ENCODE results near the gene HTR3A.

Gene HTR3A

DNA sequence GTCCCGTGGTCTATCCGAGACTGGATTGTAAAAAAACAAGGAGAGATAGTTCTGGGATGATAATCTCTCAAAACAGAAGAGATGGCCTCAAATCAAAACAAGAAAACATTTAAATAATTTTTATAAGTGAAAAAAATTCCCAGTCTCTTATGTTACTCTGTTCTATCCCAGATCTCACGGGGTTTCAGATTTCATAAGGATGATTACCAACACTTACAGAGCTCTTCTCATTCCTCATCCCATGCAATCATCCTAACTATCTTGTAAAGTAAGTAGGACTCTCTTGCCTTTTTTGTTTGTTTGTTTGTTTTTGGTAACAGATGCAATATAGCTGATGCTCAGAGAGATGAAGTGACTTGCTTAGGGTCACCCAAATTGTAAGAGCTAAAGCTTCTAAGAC lies 64.6 kb downstream of the HTR3A start:
- TF ChIP-seq, protein P1, sequence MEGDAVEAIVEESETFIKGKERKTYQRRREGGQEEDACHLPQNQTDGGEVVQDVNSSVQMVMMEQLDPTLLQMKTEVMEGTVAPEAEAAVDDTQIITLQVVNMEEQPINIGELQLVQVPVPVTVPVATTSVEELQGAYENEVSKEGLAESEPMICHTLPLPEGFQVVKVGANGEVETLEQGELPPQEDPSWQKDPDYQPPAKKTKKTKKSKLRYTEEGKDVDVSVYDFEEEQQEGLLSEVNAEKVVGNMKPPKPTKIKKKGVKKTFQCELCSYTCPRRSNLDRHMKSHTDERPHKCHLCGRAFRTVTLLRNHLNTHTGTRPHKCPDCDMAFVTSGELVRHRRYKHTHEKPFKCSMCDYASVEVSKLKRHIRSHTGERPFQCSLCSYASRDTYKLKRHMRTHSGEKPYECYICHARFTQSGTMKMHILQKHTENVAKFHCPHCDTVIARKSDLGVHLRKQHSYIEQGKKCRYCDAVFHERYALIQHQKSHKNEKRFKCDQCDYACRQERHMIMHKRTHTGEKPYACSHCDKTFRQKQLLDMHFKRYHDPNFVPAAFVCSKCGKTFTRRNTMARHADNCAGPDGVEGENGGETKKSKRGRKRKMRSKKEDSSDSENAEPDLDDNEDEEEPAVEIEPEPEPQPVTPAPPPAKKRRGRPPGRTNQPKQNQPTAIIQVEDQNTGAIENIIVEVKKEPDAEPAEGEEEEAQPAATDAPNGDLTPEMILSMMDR (IDR thresholded peaks at IDR 0.05; ENCODE audit: low read depth, low read length, missing control alignments), result no peak

More for the DNA sequence above, 64.6 kb downstream of the HTR3A start:
- H3K27ac ChIP-seq, result no peak overlapping the region
- no peak for DNase-seq
- in situ Hi-C loops (cut with HindIII; ENCODE audit: low pct_ligation_motif_present, low sequenced_read_pairs), result loop anchor here (25.0 kb wide), 1 partner anchor 223 kb away; no protein-coding TSS in a partner anchor
- no peaks in the 10 kb centered on the region for H3K36me3 ChIP-seq (replicated peaks)
- H3K4me3 ChIP-seq (ENCODE audit: low read depth, low read length), result no peak overlapping the region
- peaks cover 1% of the 10 kb centered on the region for H3K27me3 ChIP-seq (replicated peaks)
